HG02763 (cell line): Measurements from ENCODE around the gene EIF1B.

Experiments
- ATAC-seq: cut with Tn5 transposase; IDR thresholded peaks from one replicate; pipeline ENCODE4 v1.9.1; 2021; ENCODE audit warnings: mild to moderate bottlenecking, moderate library complexity; ENCODE audit not compliant: unreplicated experiment

EIF1B gene

GRCh38 chr3:40308725-40309417 lies 636 bp upstream of the EIF1B start:
- no peak for ATAC-seq

- ATAC-seq, result peak; percentile 23
These were observed 603 bp downstream of the EIF1B start for GRCh38 chr3:40309925-40310695.

- ATAC-seq, result no peak
These were observed 1.2 kb downstream of the EIF1B start for GRCh38 chr3:40310705-40311104.

GRCh38 chr3:40312661-40313226 lies 3.2 kb downstream of the EIF1B start:
- ATAC-seq, result no peak

GRCh38 chr3:40313975-40314860 lies 4.7 kb downstream of the EIF1B start:
- ATAC-seq, result no peak

- ATAC-seq, result no peak
These were observed 7.8 kb downstream of the EIF1B start for GRCh38 chr3:40317061-40317855.

GRCh38 chr3:40321818-40322217 lies 12.3 kb downstream of the EIF1B start:
- ATAC-seq, result no peak

GRCh38 chr3:40323946-40324345 lies 14.4 kb downstream of the EIF1B start:
- ATAC-seq, result no peak

- ATAC-seq, result no peak
These were observed 15.1 kb downstream of the EIF1B start for GRCh38 chr3:40324621-40325020.

- ATAC-seq, result no peak
These were observed 16.0 kb downstream of the EIF1B start for GRCh38 chr3:40325465-40325864.

- no peak for ATAC-seq
These were observed 18.9 kb downstream of the EIF1B start for GRCh38 chr3:40328374-40328773.

- ATAC-seq, result no peak
These were observed 19.6 kb downstream of the EIF1B start for GRCh38 chr3:40329071-40329470.

GRCh38 chr3:40332684-40333083 lies 23.2 kb downstream of the EIF1B start:
- ATAC-seq, result no peak

- no peak for ATAC-seq
These were observed 23.9 kb downstream of the EIF1B start for GRCh38 chr3:40333416-40333815.

- ATAC-seq, result no peak
These were observed 24.3 kb downstream of the EIF1B start for GRCh38 chr3:40333852-40334251.

GRCh38 chr3:40336101-40336500 lies 26.6 kb downstream of the EIF1B start:
- no peak for ATAC-seq

- no peak for ATAC-seq
These were observed 27.1 kb downstream of the EIF1B start for GRCh38 chr3:40336511-40337135.

- no peak for ATAC-seq
These were observed 27.9 kb downstream of the EIF1B start for GRCh38 chr3:40337136-40338108.

- no peak for ATAC-seq
These were observed 30.4 kb downstream of the EIF1B start for GRCh38 chr3:40339871-40340270.
